HG03521 (cell line): ENCODE results near the gene HAL.

ENCODE experiments used
- ATAC-seq: cut with Tn5 transposase; IDR thresholded peaks from one replicate; pipeline ENCODE4 v1.9.1; 2021; ENCODE audit warnings: mild to moderate bottlenecking, moderate library complexity; ENCODE audit not compliant: unreplicated experiment

Gene HAL

GRCh38 chr12:95996034-95996658 lies at the start of gene HAL:
Gene HAL (minus strand): TSS chr12:95996344. CDS start chr12:95995910, 434 bp downstream.
- no peak for ATAC-seq

- ATAC-seq, result no peak
Observed at GRCh38 chr12:96045566-96045965, 49.4 kb upstream of the HAL start.

- ATAC-seq, result no peak
Observed at GRCh38 chr12:96044943-96045290, 48.8 kb upstream of the HAL start.

GRCh38 chr12:96044017-96044942 lies 48.1 kb upstream of the HAL start:
- ATAC-seq, result no peak

GRCh38 chr12:96041181-96041580 lies 45.0 kb upstream of the HAL start:
- ATAC-seq, result no peak

- ATAC-seq, result no peak
Observed at GRCh38 chr12:96040305-96041133, 44.4 kb upstream of the HAL start.

GRCh38 chr12:96039516-96039915 lies 43.4 kb upstream of the HAL start:
- no peak for ATAC-seq

GRCh38 chr12:96036765-96037455 lies 40.8 kb upstream of the HAL start:
- no peak for ATAC-seq

- ATAC-seq, result peak; percentile 88
Observed at GRCh38 chr12:96035283-96036236, 39.4 kb upstream of the HAL start, which contains the start of gene LTA4H. Gene LTA4H (minus strand): TSS chr12:96035587. CDS start chr12:96035519, 68 bp downstream.

- no peak for ATAC-seq
Observed at GRCh38 chr12:96034621-96035282, 38.6 kb upstream of the HAL start.

GRCh38 chr12:96033549-96034389 lies 37.6 kb upstream of the HAL start:
- ATAC-seq, result no peak

- no peak for ATAC-seq
Observed at GRCh38 chr12:96029826-96030225, 33.7 kb upstream of the HAL start.

- ATAC-seq, result no peak
Observed at GRCh38 chr12:96028538-96028937, 32.4 kb upstream of the HAL start.

- ATAC-seq, result no peak
Observed at GRCh38 chr12:96026331-96026730, 30.2 kb upstream of the HAL start.

GRCh38 chr12:96025518-96025917 lies 29.4 kb upstream of the HAL start:
- ATAC-seq, result no peak

- ATAC-seq, result peak; percentile 93
Observed at GRCh38 chr12:96020314-96021003, 24.3 kb upstream of the HAL start.

GRCh38 chr12:96015672-96016071 lies 19.5 kb upstream of the HAL start:
- ATAC-seq, result no peak
